K562 (cell line): ENCODE results near the gene FES. TPM values are rescaled to one million over a fixed set of nuclear protein-coding genes. Genes with fewer than 3 reads are reported as not detected.
A peak's percentile ranks its signal among the peaks of the same experiment; 100 is the strongest.

Source experiments
- C11orf30 ChIP-seq: fragments of 450-650 bp; IDR thresholded peaks from 2 replicates; pipeline ENCODE4 v1.6.1; 2016; ENCODE audit warnings: low read depth, mild to moderate bottlenecking
- CHD4 ChIP-seq: fragments of 200-600 bp; sonication (generic); IDR thresholded peaks from 3 replicates; pipeline ENCODE4 v1.6.1; 2012; ENCODE audit warnings: low read depth, mild to moderate bottlenecking, mixed read lengths, low read length, inconsistent platforms; ENCODE audit not compliant: insufficient read depth, insufficient replicate concordance, poor library complexity, severe bottlenecking
- CHD7 ChIP-seq: fragments of 200-600 bp; sonication (generic); IDR thresholded peaks from one replicate; pipeline ENCODE4 v1.6.1; 2012; ENCODE audit warnings: mild to moderate bottlenecking, low read depth, low read length, inconsistent platforms
- ETV6 ChIP-seq, 3 experiments: fragments of 150-350 bp in 1 of 3; sonication (generic) in 1 of 3; formaldehyde crosslinking in 1 of 3; IDR thresholded peaks; 2 replicates each; pipeline versions ENCODE4 v1.6.1 to v1.8.0; 2014 to 2022; ENCODE audit warnings: borderline replicate concordance in 2 of 3, low read depth in 2 of 3, antibody characterized with exemption in 1 of 3, low read length in 1 of 3, mild to moderate bottlenecking in 1 of 3, missing genetic modification reagents in 1 of 3
- IRF1 ChIP-seq: sonication (generic); formaldehyde crosslinking; IDR thresholded peaks from 2 replicates; pipeline ENCODE4 v1.8.0; 2022; ENCODE audit warnings: missing genetic modification reagents, mild to moderate bottlenecking, borderline replicate concordance
- L3MBTL2 ChIP-seq: fragments of 450-650 bp; IDR thresholded peaks from 2 replicates; pipeline ENCODE4 v1.6.1; 2016; ENCODE audit warnings: mild to moderate bottlenecking, moderate library complexity
- MIER1 ChIP-seq: fragments of 450-650 bp; IDR thresholded peaks from 2 replicates; pipeline ENCODE4 v1.6.1; 2016; ENCODE audit warnings: antibody characterized with exemption, mild to moderate bottlenecking, low read depth
- NFIX ChIP-seq: fragments of 250-450 bp; sonication (Bioruptor Pico); IDR thresholded peaks from 2 replicates; pipeline ENCODE4 v1.4.0; 2020; ENCODE audit warnings: low read depth, mild to moderate bottlenecking, moderate library complexity
- PHB2 ChIP-seq: fragments of 450-650 bp; IDR thresholded peaks from 2 replicates; pipeline ENCODE4 v1.6.1; 2017; ENCODE audit warnings: low read depth
- RCOR1 ChIP-seq, 2 experiments: IDR thresholded peaks; 2 replicates each; pipeline ENCODE4 v1.6.1; 2012; ENCODE audit warnings: low read depth in 2 of 2, low read length in 2 of 2, borderline replicate concordance in 1 of 2, improper control_type of control experiment in 1 of 2
- STAT5A ChIP-seq: IDR thresholded peaks from 2 replicates; pipeline ENCODE4 v1.6.1; 2012; ENCODE audit warnings: low read length, inconsistent platforms, borderline replicate concordance
- ZBED1 ChIP-seq: IDR thresholded peaks from 2 replicates; pipeline ENCODE4 v1.6.1; 2014
- ZNF121 ChIP-seq: sonication (generic); formaldehyde crosslinking; conservative IDR thresholded peaks from 2 replicates; pipeline ENCODE4 v1.8.0; 2022; ENCODE audit warnings: missing genetic modification reagents
- ZNF165 ChIP-seq: fragments of 250-450 bp; sonication (Bioruptor Pico); IDR thresholded peaks from 2 replicates; pipeline ENCODE4 v1.4.0; 2020; ENCODE audit warnings: borderline replicate concordance
- ZNF551 ChIP-seq: fragments of 250-450 bp; sonication (Bioruptor Pico); IDR thresholded peaks from 2 replicates; pipeline ENCODE4 v1.5.0; 2021; ENCODE audit warnings: mild to moderate bottlenecking, moderate library complexity
- polyA plus RNA-seq, 8 experiments: library from polyadenylated mRNA; depleted of rRNA in 4 of 8; stranded (reverse) in 5 of 8; unstranded in 3 of 8; fragments of >200 nt; fragmentation: Nextera tagmentation in 2 of 8; fragmentation: Illumina TruSeq in 1 of 8; extraction: Ambion mirVana in 2 of 8; extraction: Trizol in 1 of 8; gene quantifications; 2 replicates each; pipeline versions ENCODE4 v1.2.1 to v1.2.3, GENCODE V29; 2011 to 2014; ENCODE audit warnings: inconsistent platforms in 1 of 8, missing spikeins in 1 of 8
- total RNA-seq, 7 experiments: library from RNA; depleted of rRNA in 6 of 7; stranded (reverse); fragments of >200 nt in 6 of 7; fragmentation: Illumina TruSeq in 2 of 7; extraction: Trizol in 2 of 7; gene quantifications; 2 replicates each; pipeline versions ENCODE4 v1.2.1 to v1.2.3, GENCODE V29; 2011 to 2021; ENCODE audit warnings: low replicate concordance in 1 of 7

Gene FES
- total and polyA plus RNA-seq, 9 of the 15 experiments (the other 6 are each of a cell fraction or from before 2014, with no cell fraction given) = 0.38 to 2.6 (median 0.82) TPM

- TF ChIP-seq CHD4 (no peak), ZNF165 (CRISPR knock-in tag) (no peak), CHD7 (no peak), L3MBTL2 (no peak; the same call in 1 of the 2 replicates), PHB2 (peak; percentile 99), ZNF121 (no peak), NFIX (CRISPR knock-in tag) (no peak), IRF1 (CRISPR knock-in tag) (no peak), ZBED1 (peak; percentile 92), STAT5A (peak; percentile 99), ETV6 (IDR thresholded peaks at IDR 0.05; ENCODE audit: borderline replicate concordance in 1 of 2, low read depth in 2 of 2, low read length in 1 of 2) (peak in 1 of 2 experiments; percentile 86; a peak in 2 of 4 replicates), ETV6 (CRISPR knock-in tag; IDR thresholded peaks at IDR 0.05; ENCODE audit: borderline replicate concordance) (no peak), RCOR1 (IDR thresholded peaks at IDR 0.05; ENCODE audit: borderline replicate concordance in 1 of 2, low read depth in 2 of 2, low read length in 2 of 2) (peak; percentile 76 to 96; a peak in 3 of 4 replicates), ZNF551 (no peak), MIER1 (no peak), C11orf30 (peak; percentile 73)
Observed at GRCh38 chr15:90901175-90902039, 17.1 kb downstream of the FES start (continued).
